ENCODE results near the gene WFS1.

GRCh38 chr4:6288342-6288741 is 18.7 kb downstream of the WFS1 start:
- TF ChIP-seq CTCF (conservative IDR thresholded peaks at IDR 0.05; ENCODE audit: low read depth, low read length) = no peak
- TF ChIP-seq USF2 (IDR thresholded peaks at IDR 0.05; ENCODE audit: low read depth, low read length) = no peak
- no peak for TF ChIP-seq POLR2A (IDR thresholded peaks at IDR 0.05; ENCODE audit: low read depth, low read length)
- TF ChIP-seq ELK1 (IDR thresholded peaks at IDR 0.05; ENCODE audit: borderline replicate concordance, low read depth, low read length) = no peak
- TF ChIP-seq MAZ (IDR thresholded peaks at IDR 0.05; ENCODE audit: borderline replicate concordance, low read depth, low read length) = no peak
- TF ChIP-seq RAD21 (IDR thresholded peaks at IDR 0.05; ENCODE audit: low read length) = no peak
- no peak for TF ChIP-seq MAFK (IDR thresholded peaks at IDR 0.05; ENCODE audit: low read depth, low read length)
- no peak for TF ChIP-seq SMC3 (IDR thresholded peaks at IDR 0.05; ENCODE audit: low read depth, low read length)
- no peak for TF ChIP-seq FOS (IDR thresholded peaks at IDR 0.05; ENCODE audit: low read depth, low read length)
- no peak for TF ChIP-seq RFX5 (IDR thresholded peaks at IDR 0.05; ENCODE audit: low read depth, low read length)
- TF ChIP-seq RCOR1 (IDR thresholded peaks at IDR 0.05; ENCODE audit: insufficient replicate concordance, low read length) = no peak
- no peak for TF ChIP-seq CEBPB (IDR thresholded peaks at IDR 0.05; ENCODE audit: low read depth, low read length)
- no peak for TF ChIP-seq CHD1 (IDR thresholded peaks at IDR 0.05; ENCODE audit: low read depth, low read length)
- TF ChIP-seq MXI1 (IDR thresholded peaks at IDR 0.05; ENCODE audit: borderline replicate concordance, low read depth, low read length) = no peak

All from IMR-90 (cell line).